ENCODE measurements around the gene TMC3. TPM values are rescaled to one million over a fixed set of nuclear protein-coding genes. Genes with fewer than 3 reads are reported as not detected.

Gene TMC3
- total RNA-seq, 1 experiment from 2014 or later, result not detected

- in situ Hi-C loops (cut with HindIII; ENCODE audit: low pct_unique_long_range_greater_than_20kb, low sequenced_read_pairs), result no loop called here
- no peak for DNase-seq (ENCODE audit: low read depth)
Measured at GRCh38 chr15:81387621-81388435, 13.8 kb upstream of the TMC3 start.

- in situ Hi-C loops (cut with HindIII; ENCODE audit: low pct_unique_long_range_greater_than_20kb, low sequenced_read_pairs), result no loop called here
- DNase-seq (ENCODE audit: low read depth), result no peak
Measured at GRCh38 chr15:81386947-81387346, 12.9 kb upstream of the TMC3 start.

GRCh38 chr15:81385721-81386076 is 11.7 kb upstream of the TMC3 start:
- in situ Hi-C loops (cut with HindIII; ENCODE audit: low pct_unique_long_range_greater_than_20kb, low sequenced_read_pairs), result no loop called here

GRCh38 chr15:81384891-81385720 is 11.1 kb upstream of the TMC3 start:
- no peak for DNase-seq (ENCODE audit: low read depth)
- in situ Hi-C loops (cut with HindIII; ENCODE audit: low pct_unique_long_range_greater_than_20kb, low sequenced_read_pairs), result no loop called here

More at GRCh38 chr15:81385721-81386076, 11.7 kb upstream of the TMC3 start:
- DNase-seq (ENCODE audit: low read depth), result no peak

GRCh38 chr15:81381720-81382119 is 7.7 kb upstream of the TMC3 start:
- in situ Hi-C loops (cut with HindIII; ENCODE audit: low pct_unique_long_range_greater_than_20kb, low sequenced_read_pairs), result no loop called here
- DNase-seq (ENCODE audit: low read depth), result no peak

- DNase-seq (ENCODE audit: low read depth), result no peak
- in situ Hi-C loops (cut with HindIII; ENCODE audit: low pct_unique_long_range_greater_than_20kb, low sequenced_read_pairs), result no loop called here
Measured at GRCh38 chr15:81380668-81381067, 6.7 kb upstream of the TMC3 start.

- in situ Hi-C loops (cut with HindIII; ENCODE audit: low pct_unique_long_range_greater_than_20kb, low sequenced_read_pairs), result no loop called here
Measured at GRCh38 chr15:81380203-81380602, 6.2 kb upstream of the TMC3 start.

GRCh38 chr15:81379269-81379668 is 5.3 kb upstream of the TMC3 start:
- in situ Hi-C loops (cut with HindIII; ENCODE audit: low pct_unique_long_range_greater_than_20kb, low sequenced_read_pairs), result no loop called here
- DNase-seq (ENCODE audit: low read depth), result no peak

More at GRCh38 chr15:81380203-81380602, 6.2 kb upstream of the TMC3 start:
- no peak for DNase-seq (ENCODE audit: low read depth)

GRCh38 chr15:81378443-81378842 is 4.4 kb upstream of the TMC3 start:
- in situ Hi-C loops (cut with HindIII; ENCODE audit: low pct_unique_long_range_greater_than_20kb, low sequenced_read_pairs), result no loop called here
- DNase-seq (ENCODE audit: low read depth), result no peak

GRCh38 chr15:81377871-81378270 is 3.9 kb upstream of the TMC3 start:
- DNase-seq (ENCODE audit: low read depth), result no peak
- in situ Hi-C loops (cut with HindIII; ENCODE audit: low pct_unique_long_range_greater_than_20kb, low sequenced_read_pairs), result no loop called here

- in situ Hi-C loops (cut with HindIII; ENCODE audit: low pct_unique_long_range_greater_than_20kb, low sequenced_read_pairs), result no loop called here
- no peak for DNase-seq (ENCODE audit: low read depth)
Measured at GRCh38 chr15:81376231-81376630, 2.2 kb upstream of the TMC3 start.

GRCh38 chr15:81375461-81375860 is 1.4 kb upstream of the TMC3 start:
- in situ Hi-C loops (cut with HindIII; ENCODE audit: low pct_unique_long_range_greater_than_20kb, low sequenced_read_pairs), result no loop called here
- no peak for DNase-seq (ENCODE audit: low read depth)

GRCh38 chr15:81373176-81373575 is 837 bp downstream of the TMC3 start:
- in situ Hi-C loops (cut with HindIII; ENCODE audit: low pct_unique_long_range_greater_than_20kb, low sequenced_read_pairs), result no loop called here
- DNase-seq (ENCODE audit: low read depth), result no peak

- DNase-seq (ENCODE audit: low read depth), result no peak
- in situ Hi-C loops (cut with HindIII; ENCODE audit: low pct_unique_long_range_greater_than_20kb, low sequenced_read_pairs), result no loop called here
Measured at GRCh38 chr15:81372575-81372974, 1.4 kb downstream of the TMC3 start.

GRCh38 chr15:81363718-81364500 is 10.1 kb downstream of the TMC3 start:
- in situ Hi-C loops (cut with HindIII; ENCODE audit: low pct_unique_long_range_greater_than_20kb, low sequenced_read_pairs), result no loop called here
- no peak for DNase-seq (ENCODE audit: low read depth)

GRCh38 chr15:81363276-81363675 is 10.7 kb downstream of the TMC3 start:
- in situ Hi-C loops (cut with HindIII; ENCODE audit: low pct_unique_long_range_greater_than_20kb, low sequenced_read_pairs), result no loop called here
- DNase-seq (ENCODE audit: low read depth), result no peak

- in situ Hi-C loops (cut with HindIII; ENCODE audit: low pct_unique_long_range_greater_than_20kb, low sequenced_read_pairs), result no loop called here
- no peak for DNase-seq (ENCODE audit: low read depth)
Measured at GRCh38 chr15:81362790-81363189, 11.2 kb downstream of the TMC3 start.

GRCh38 chr15:81361891-81362290 is 12.1 kb downstream of the TMC3 start:
- in situ Hi-C loops (cut with HindIII; ENCODE audit: low pct_unique_long_range_greater_than_20kb, low sequenced_read_pairs), result no loop called here

GRCh38 chr15:81360491-81360890 is 13.5 kb downstream of the TMC3 start:
- in situ Hi-C loops (cut with HindIII; ENCODE audit: low pct_unique_long_range_greater_than_20kb, low sequenced_read_pairs), result no loop called here
- no peak for DNase-seq (ENCODE audit: low read depth)

More at GRCh38 chr15:81361891-81362290, 12.1 kb downstream of the TMC3 start:
- DNase-seq (ENCODE audit: low read depth), result no peak

Data from Caki2 (cell line).